Osteoblast (primary cell): ENCODE results near the gene HIRA. TPM values are rescaled to one million over a fixed set of nuclear protein-coding genes. Genes with fewer than 3 reads are reported as not detected.

Experiments used
- DNase-seq: peaks from one replicate; pipeline ENCODE4 v3.0.0; 2011; ENCODE audit warnings: low spot score, mixed read lengths; ENCODE audit not compliant: insufficient read length; ENCODE audit errors: missing footprints
- H2AFZ ChIP-seq: 2 replicates; pipeline ENCODE4 v1.6.0; 2011; ENCODE audit warnings: mild to moderate bottlenecking, low read length
- H3K27ac ChIP-seq: 2 replicates; pipeline ENCODE4 v1.5.1; 2011; ENCODE audit warnings: mild to moderate bottlenecking, low read depth, low read length, moderate library complexity
- H3K27me3 ChIP-seq: 2 replicates; pipeline ENCODE4 v1.6.0; 2012; ENCODE audit warnings: mild to moderate bottlenecking, control low read depth, inconsistent platforms, low read length, moderate library complexity; ENCODE audit not compliant: insufficient read depth
- H3K36me3 ChIP-seq: 2 replicates; pipeline ENCODE4 v1.5.1; 2011; ENCODE audit warnings: mild to moderate bottlenecking, low read length, control low read depth, moderate library complexity; ENCODE audit not compliant: insufficient read depth
- H3K4me1 ChIP-seq: 2 replicates; pipeline ENCODE4 v1.5.1; 2011; ENCODE audit warnings: mild to moderate bottlenecking, low read length, control low read depth, moderate library complexity; ENCODE audit not compliant: insufficient read depth
- H3K4me2 ChIP-seq: 2 replicates; pipeline ENCODE4 v1.6.0; 2011; ENCODE audit warnings: mild to moderate bottlenecking, low read length; ENCODE audit not compliant: insufficient read depth
- H3K4me3 ChIP-seq: fragments of 200-600 bp; sonication (generic); 3 replicates; pipeline ENCODE4 v1.5.1; 2012; ENCODE audit warnings: mild to moderate bottlenecking, low read length, inconsistent platforms; ENCODE audit not compliant: insufficient read depth
- H3K79me2 ChIP-seq: 2 replicates; pipeline ENCODE4 v1.6.0; 2012; ENCODE audit warnings: mild to moderate bottlenecking, low read length, control low read depth, inconsistent platforms; ENCODE audit not compliant: insufficient read depth
- H3K9me3 ChIP-seq: 2 replicates; pipeline ENCODE4 v1.5.1; 2011; ENCODE audit warnings: low read depth, low read length, control low read depth
- H4K20me1 ChIP-seq: 2 replicates; pipeline ENCODE4 v1.6.0; 2012; ENCODE audit warnings: mild to moderate bottlenecking, low read length, control low read depth; ENCODE audit not compliant: insufficient read depth
- CTCF ChIP-seq: IDR thresholded peaks from 2 replicates; pipeline ENCODE4 v1.5.1; 2011; ENCODE audit warnings: mild to moderate bottlenecking, low read depth, low read length, moderate library complexity; ENCODE audit errors: extremely low read depth
- total RNA-seq: library from RNA; depleted of rRNA; stranded (reverse); fragments of >200 nt; gene quantifications from 2 replicates; pipeline ENCODE4 v1.2.3, GENCODE V29; 2012

The HIRA gene
- total RNA-seq, 1 donor: 22.1 TPM

DNA sequence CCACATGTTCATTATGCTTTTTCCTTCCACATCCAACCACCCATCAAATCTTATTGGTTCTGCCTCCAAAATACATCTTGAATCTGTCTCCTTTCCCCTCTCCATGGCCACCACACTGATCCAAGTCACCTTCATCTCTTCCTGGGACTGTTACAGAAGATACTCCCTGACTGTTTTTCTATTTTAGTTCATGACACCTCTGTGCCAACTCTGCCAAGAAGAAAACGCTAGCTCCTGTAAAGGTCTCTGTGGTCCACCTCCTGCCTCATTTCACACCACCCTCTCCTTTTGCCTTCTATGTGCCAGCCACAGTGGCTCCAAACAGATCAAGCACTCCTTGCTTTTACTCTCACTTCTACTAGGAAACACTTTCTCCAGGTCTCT is 81.1 kb downstream of the HIRA start:
- Histone ChIP-seq H3K4me1 (no peaks in the 10 kb centered on the region), H3K4me2 (no peak overlapping the region), H3K27me3 (no peaks in the 10 kb centered on the region), H3K36me3 (peaks cover 69% of the 10 kb centered on the region), H2AFZ (no peak overlapping the region), H3K79me2 (no peaks in the 10 kb centered on the region), H4K20me1 (no peaks in the 10 kb centered on the region), H3K27ac (no peak overlapping the region), H3K9me3 (no peaks in the 10 kb centered on the region), H3K4me3 (no peak overlapping the region)
- DNase-seq: no peak
- TF ChIP-seq CTCF: no peak

DNA sequence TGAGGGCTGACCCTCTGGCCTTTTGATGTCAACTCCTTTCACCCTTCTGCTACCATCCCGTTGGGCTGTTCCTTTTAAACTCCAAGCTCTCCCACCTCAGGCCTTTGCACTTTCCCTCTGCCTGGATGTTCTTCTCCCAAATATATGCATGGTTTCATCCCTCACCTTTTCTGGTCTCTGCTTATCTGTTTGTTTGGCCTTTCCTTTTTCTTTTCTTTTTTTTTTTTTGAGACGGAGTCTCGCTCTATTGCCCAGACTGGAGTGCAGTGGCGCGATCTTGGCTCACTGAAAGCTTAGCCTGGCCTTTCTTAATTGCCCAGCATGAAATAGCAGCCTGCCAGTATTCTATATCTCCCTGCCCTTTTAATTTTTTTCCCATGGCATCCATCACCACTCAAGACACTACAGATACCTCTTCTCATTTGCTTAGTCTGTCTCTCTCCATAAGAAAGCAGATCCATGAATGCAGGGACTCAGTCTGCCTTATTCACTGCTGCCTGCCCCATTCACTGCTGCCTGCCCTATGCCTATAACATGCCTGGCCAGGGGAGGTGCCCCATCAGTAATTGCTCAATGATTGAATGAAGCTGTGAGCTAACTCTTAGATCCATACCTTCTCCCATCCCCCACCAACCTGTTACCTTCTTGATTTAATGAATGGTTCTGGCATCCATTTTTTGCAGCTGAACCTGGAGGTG is 81.6 kb downstream of the HIRA start:
- H3K4me1 ChIP-seq: no peaks in the 10 kb centered on the region
- H3K36me3 ChIP-seq: peaks cover 66% of the 10 kb centered on the region
- H2AFZ ChIP-seq: no peak overlapping the region
- H3K79me2 ChIP-seq: no peaks in the 10 kb centered on the region
- H3K27ac ChIP-seq: no peak overlapping the region
- H3K4me2 ChIP-seq: no peak overlapping the region
- no peaks in the 10 kb centered on the region for H3K27me3 ChIP-seq
- no peak for DNase-seq
- no peak for TF ChIP-seq CTCF
- peaks cover 2% of the 10 kb centered on the region for H4K20me1 ChIP-seq
- no peak overlapping the region for H3K4me3 ChIP-seq
- H3K9me3 ChIP-seq: no peaks in the 10 kb centered on the region

GRCh38 chr22:19346677-19347265 is 84.8 kb downstream of the HIRA start:
- Histone ChIP-seq H3K27ac (no peak overlapping the region), H3K27me3 (no peaks in the 10 kb centered on the region), H3K36me3 (peaks cover 50% of the 10 kb centered on the region), H2AFZ (no peak overlapping the region), H4K20me1 (peaks cover 2% of the 10 kb centered on the region), H3K4me3 (no peak overlapping the region), H3K4me1 (no peaks in the 10 kb centered on the region), H3K9me3 (no peaks in the 10 kb centered on the region), H3K79me2 (no peaks in the 10 kb centered on the region), H3K4me2 (no peak overlapping the region)
- TF ChIP-seq CTCF: no peak
- no peak for DNase-seq

DNA sequence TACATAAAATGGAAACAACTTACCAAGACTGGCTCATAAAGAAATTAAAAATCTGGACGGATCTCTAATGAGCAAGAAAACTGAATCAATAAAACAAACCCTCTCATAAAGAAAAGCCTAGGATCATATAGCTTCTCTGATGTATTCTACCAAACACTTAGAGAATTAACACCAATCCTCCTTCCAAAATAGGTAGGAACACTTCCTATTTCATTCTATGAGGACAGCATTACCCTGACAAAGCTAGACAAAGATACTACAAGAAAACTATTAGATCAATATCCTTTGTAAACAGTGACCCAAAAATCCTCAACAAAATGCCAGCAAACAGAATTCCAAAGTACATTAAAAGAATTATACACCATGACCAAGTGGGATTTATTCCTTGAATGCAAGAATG is 87.1 kb downstream of the HIRA start:
- Histone ChIP-seq H3K36me3 (peaks cover 33% of the 10 kb centered on the region), H2AFZ (no peak overlapping the region), H3K4me1 (no peaks in the 10 kb centered on the region), H3K27me3 (no peaks in the 10 kb centered on the region), H3K27ac (no peak overlapping the region), H3K4me3 (no peak overlapping the region), H3K79me2 (peaks cover 17% of the 10 kb centered on the region), H3K4me2 (no peak overlapping the region), H4K20me1 (peaks cover 2% of the 10 kb centered on the region), H3K9me3 (no peaks in the 10 kb centered on the region)
- no peak for DNase-seq
- no peak for TF ChIP-seq CTCF
